ENCODE data around the gene RNF167.

Gene RNF167

DNA sequence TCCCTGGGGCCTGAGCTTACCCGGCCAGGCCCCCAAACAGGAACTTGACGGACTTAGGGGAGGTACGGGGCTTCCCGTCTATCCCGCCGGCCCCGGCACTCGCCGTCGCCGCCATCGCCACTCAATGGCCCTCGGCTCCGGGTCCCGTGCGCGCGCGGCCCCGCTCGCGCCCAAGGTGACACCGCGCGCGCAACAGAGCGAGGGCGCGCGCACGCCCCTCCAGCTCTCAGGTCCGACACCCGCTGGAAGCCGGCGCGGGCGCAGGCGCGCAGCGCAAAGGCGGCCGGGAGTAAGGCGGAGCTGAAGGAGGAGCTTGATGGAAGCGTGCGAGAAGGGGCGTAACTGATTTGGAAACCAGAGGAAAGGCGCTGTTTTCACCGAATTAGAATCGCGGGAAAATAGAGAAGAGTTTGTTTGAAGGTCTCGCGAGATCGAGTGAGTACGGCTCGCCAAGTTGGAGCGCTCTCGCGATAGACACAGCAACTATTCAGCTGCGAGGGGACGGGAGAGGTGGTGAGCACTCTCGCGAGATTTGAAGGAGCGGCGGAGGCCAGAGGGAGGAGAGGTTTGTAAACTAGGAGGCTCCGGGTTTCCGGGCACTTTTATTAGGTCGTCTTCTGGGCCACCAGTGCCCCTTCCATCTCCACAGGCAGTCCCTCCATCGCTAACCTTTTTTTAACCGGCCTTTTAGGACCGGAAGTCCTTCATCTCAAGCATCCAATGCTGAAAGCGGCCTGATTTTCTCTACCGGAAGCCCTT is at the start of gene RNF167, which contains the start of gene SLC25A11:
RNF167 (plus strand) TSS at position 473 of the 759 bp plus-strand sequence. CDS start 642 bp downstream, outside the sequence.
SLC25A11 (minus strand) TSS at position 251 of the 759 bp plus-strand sequence; CDS start at position 115, 136 bp downstream.
- peak; percentile 98 for DNase-seq

DNA sequence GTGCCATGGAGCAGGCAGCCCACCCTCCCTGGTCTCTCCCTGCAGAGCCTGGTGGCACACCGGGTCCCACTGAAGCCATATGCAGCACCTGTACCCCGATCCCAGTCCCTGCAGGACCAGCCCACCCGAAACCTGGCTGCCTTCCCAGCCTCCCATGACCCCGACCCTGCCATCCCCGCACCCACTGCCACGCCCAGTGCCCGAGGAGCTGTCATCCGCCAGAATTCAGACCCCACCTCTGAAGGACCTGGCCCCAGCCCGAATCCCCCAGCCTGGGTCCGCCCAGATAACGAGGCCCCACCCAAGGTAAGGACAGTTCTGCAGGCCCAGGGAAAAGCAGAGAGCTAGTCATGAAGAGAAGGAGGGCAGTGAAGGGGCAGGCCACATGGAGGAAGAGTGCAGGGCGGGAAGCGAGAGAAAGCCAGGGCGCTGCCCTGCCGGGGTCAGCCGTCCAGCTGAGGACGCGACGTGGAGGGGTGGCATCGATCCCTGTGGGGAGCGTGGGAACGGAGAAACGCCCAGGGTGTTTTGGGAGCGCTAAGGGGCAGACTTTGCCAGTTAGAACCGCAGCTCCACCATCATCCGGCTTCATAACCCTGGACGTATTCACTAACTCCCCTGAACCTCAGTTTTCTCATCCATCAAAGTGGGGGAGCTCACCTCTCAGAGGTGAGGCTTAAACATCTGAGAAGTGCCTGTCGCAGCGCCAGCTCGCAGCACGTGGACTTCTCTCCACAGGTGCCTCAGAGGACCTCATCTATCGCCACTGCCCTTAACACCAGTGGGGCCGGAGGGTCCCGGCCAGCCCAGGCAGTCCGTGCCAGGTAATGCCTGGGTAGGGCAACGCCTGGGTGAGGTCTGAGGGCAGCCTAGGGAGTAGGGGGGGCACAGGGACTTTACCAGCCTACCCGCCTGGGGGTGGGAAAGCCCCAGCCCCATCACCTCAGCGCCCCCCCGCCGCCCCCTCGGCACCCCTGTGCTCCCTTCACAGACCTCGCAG is 48.4 kb upstream of the RNF167 start:
- no peak for DNase-seq

DNA sequence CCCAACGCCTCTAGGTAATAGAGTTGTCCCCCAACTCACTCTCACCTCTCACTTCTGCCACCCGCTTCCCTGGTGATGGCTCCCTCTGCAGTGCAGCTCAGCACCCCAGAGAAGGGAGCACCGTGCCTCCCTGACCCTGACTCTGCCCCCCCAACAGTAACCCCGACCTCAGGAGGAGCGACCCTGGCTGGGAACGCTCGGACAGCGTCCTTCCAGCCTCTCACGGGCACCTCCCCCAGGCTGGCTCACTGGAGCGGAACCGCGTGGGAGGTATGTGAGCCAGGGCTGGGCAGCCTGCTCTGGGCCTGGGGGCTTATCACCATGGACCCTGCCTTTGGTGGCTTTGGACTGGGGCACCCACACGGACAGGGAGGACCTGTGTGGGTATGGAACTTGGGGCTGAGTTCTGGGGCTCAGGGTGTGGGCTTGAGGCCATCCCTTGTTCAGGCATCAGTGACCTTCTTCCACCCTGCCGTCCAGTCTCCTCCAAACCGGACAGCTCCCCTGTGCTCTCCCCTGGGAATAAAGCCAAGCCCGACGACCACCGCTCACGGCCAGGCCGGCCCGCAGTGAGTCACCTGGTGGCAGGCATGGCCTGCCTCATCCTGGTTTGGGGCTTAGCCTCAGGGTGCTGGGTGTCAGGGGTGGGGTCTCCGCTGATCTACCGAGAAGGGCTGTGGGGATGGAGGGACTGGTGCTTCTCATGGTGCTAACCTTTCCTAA is 47.4 kb upstream of the RNF167 start:
- DNase-seq = no peak

DNA sequence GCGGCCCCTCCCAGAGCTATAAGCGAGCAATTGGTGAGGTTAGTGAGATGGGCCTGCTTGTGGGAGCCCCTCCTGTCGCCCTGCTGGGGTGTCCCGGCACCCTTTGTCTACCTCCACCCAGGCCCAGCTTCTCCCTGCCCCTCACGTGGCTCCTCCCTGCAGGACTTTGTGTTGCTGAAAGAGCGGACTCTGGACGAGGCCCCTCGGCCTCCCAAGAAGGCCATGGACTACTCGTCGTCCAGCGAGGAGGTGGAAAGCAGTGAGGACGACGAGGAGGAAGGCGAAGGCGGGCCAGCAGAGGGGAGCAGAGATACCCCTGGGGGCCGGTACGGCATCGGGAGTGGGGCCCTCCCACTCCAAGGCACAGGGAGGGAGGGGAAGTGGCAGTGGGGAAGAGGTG is 46.8 kb upstream of the RNF167 start:
- DNase-seq = no peak

DNA sequence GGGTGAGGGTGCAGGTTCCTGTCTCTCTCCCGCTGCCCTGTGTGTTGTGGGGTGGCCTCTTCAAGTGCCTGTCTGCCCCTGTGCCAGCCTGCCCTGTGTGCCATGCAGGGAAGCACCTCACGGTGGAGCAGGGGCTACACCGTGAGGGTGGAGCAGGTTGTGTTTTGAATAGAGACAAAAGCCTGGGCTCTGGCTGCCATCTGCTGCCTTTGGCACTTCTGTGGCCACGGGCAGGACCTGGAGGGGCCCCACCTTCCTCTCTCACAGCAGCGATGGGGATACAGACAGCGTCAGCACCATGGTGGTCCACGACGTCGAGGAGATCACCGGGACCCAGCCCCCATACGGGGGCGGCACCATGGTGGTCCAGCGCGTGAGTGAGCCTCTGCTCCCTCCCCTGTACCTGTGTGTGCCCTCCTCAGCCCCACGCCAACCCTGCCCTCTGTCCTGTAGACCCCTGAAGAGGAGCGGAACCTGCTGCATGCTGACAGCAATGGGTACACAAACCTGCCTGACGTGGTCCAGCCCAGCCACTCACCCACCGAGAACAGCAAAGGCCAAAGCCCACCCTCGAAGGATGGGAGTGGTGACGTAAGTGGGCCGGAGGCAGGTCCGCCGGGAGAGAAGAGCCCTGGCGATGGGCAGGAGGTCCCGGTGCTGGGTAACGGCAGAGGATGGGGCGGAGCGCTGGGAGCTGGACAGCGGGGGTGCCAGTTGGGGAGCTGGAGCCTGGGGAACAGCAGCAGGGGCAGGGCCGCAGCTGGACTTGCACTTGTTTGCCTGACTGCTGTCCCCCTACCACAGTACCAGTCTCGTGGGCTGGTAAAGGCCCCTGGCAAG is 46.1 kb upstream of the RNF167 start:
- DNase-seq = no peak

DNA sequence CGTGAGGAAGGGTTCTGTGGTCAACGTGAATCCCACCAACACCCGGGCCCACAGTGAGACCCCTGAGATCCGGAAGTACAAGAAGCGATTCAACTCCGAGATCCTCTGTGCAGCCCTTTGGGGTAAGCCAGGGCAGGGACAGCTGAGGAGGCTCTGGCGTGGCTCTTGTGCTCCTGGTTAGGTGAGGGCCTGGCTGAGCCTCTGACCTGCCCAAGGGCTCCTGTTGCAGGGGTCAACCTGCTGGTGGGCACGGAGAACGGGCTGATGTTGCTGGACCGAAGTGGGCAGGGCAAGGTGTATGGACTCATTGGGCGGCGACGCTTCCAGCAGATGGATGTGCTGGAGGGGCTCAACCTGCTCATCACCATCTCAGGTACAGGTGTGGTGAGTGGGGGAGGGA is 44.9 kb upstream of the RNF167 start:
- DNase-seq = no peak

DNA sequence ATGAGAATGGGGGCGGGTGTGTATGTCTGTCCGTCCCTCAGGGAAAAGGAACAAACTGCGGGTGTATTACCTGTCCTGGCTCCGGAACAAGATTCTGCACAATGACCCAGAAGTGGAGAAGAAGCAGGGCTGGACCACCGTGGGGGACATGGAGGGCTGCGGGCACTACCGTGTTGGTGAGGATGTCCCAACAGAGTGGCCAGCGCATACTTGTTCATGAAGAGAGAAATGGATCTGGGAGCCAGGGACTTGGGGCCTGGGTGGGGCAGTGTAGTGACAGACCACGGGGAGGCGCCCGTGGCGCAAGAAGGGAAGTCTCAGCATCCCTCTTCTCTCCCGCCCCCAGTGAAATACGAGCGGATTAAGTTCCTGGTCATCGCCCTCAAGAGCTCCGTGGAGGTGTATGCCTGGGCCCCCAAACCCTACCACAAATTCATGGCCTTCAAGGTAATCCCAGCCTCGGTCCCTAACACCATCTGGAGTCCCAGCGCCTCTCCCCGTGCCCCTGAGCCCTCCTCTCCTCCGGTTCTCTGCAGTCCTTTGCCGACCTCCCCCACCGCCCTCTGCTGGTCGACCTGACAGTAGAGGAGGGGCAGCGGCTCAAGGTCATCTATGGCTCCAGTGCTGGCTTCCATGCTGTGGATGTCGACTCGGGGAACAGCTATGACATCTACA is 44.3 kb upstream of the RNF167 start:
- no peak for DNase-seq

DNA sequence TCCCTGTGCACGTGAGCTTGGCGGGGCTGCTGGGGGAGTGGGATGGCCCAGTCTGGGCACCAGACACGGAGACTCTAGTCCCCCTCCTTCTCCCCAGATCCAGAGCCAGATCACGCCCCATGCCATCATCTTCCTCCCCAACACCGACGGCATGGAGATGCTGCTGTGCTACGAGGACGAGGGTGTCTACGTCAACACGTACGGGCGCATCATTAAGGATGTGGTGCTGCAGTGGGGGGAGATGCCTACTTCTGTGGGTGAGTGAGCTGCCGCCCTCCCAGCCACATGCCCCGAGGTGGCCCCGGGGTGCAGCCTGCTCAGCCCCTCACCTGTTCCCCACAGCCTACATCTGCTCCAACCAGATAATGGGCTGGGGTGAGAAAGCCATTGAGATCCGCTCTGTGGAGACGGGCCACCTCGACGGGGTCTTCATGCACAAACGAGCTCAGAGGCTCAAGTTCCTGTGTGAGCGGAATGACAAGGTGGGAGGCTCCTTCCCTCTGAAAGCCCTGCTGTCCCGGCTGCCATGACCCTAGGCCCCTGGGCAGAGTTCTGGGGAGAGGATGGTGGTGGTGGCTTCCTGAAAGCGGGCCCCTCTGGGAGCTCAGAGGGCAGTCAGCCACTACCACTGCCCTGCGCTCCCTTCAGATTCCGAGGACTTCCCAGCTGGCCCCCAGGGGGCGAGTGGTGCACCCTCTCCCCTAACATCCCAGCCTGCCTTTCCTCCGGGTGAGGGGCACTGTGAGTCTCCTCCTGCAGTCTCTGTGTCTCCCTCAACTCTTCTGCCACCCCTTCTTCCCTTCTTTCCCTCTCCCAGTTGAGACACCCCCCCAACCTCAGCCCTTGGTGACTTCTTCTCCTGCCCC is 43.5 kb upstream of the RNF167 start:
- no peak for DNase-seq

DNA sequence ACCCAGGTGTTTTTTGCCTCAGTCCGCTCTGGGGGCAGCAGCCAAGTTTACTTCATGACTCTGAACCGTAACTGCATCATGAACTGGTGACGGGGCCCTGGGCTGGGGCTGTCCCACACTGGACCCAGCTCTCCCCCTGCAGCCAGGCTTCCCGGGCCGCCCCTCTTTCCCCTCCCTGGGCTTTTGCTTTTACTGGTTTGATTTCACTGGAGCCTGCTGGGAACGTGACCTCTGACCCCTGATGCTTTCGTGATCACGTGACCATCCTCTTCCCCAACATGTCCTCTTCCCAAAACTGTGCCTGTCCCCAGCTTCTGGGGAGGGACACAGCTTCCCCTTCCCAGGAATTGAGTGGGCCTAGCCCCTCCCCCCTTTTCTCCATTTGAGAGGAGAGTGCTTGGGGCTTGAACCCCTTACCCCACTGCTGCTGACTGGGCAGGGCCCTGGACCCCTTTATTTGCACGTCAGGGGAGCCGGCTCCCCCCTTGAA is 42.8 kb upstream of the RNF167 start:
- DNase-seq = no peak

DNA sequence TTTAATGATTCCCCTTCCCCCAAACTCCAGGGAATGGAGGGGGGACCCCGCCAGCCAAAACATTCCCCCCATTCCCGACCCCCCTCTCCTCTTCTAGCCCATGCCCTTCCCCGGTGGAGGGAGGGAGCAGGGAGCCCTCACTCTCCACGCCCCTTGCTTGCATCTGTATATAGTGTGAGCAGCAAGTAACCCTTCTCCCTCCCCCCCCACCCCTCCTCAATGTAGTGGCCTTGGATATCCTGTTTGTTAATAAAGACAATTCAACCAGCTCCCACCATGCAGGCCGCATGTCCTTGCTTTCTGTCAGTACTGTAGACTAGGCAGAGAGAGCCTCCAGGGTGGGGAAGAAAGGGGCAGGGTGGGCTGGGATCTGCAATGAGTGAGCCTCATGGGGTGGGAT is 42.3 kb upstream of the RNF167 start:
- no peak for DNase-seq

DNA sequence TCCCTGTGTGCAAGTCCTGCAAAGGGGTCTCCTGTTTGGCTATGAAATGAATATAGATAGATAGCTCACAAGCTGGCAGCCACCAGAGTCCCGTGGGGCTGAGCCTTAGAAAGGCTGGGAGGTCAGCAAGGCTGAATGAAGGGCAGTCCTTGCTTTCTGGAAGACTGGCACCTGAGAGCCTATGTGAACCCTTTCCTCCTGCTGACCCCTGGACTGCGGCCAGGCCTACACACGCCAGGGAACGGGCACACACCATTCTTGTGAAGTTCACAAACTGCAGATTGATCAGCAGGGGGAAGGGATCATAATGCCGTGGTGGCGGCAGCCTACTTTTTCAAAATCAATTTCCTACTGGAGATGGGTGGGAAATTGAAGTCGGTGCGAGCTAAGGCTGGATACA is 41.7 kb upstream of the RNF167 start:
- DNase-seq = no peak

DNA sequence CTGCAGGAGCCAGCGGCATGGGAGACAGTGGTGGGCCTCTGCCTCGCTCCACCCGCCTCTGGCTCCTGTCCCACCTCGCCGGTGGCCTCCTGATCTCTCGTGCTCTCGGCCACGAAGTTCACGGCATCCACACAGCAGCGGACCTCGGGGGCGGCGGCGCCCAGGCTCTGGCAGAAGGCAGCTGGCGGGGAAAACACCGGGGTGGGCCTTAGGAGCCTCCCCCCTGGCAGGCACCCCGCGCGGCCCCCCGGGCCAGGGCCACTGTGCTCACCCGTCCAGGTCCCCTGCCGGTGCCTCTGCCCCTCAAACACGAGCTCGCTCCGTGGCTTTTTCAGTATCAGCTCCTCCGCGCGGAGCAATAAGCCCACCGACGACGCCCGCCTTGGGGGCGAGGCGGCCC is 41.1 kb upstream of the RNF167 start:
- DNase-seq = no peak

DNA sequence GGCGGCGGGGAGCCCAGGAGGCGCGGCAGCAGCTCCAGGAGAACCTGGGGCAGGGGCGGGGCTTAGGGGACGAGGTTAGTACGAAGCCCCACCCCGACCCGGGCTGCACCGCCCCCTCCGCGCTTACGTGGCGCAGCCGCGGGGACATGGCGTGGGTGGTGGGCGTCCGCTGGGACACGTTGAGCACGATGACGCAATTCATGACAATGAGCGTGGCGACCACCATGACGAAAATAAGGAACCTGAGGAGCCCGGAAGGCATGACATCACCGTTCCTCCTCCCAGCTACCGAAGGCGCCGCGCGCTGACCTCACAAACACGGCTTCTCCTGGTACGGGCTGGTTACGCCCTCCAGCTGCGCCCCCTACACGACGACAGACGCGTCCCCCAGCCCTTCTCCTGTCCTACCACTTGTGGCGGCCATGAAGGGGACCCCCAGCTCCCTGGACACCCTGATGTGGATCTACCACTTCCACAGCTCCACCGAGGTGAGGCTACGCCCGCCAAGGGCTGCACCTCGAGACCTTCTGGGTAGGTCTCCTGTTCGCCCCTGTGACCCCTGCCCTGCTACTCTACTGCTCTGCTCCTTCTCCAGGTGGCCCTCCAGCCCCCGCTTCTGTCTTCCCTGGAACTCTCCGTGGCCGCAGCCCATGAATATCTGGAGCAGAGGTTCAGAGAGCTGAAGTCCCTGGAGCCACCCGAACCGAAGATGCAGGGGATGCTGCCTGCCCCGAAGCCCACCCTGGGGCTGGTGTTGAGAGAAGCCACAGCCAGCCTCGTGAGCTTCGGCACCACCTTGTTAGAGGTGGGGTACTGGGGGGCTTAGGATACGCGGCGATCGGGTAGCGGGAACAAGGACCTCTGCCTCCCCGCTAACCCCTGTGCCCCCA is 40.5 kb upstream of the RNF167 start, which contains the start of gene C17orf107:
C17orf107 (plus strand) TSS at position 196 of the 890 bp plus-strand sequence; CDS start at position 423, 227 bp downstream.
- DNase-seq = no peak

DNA sequence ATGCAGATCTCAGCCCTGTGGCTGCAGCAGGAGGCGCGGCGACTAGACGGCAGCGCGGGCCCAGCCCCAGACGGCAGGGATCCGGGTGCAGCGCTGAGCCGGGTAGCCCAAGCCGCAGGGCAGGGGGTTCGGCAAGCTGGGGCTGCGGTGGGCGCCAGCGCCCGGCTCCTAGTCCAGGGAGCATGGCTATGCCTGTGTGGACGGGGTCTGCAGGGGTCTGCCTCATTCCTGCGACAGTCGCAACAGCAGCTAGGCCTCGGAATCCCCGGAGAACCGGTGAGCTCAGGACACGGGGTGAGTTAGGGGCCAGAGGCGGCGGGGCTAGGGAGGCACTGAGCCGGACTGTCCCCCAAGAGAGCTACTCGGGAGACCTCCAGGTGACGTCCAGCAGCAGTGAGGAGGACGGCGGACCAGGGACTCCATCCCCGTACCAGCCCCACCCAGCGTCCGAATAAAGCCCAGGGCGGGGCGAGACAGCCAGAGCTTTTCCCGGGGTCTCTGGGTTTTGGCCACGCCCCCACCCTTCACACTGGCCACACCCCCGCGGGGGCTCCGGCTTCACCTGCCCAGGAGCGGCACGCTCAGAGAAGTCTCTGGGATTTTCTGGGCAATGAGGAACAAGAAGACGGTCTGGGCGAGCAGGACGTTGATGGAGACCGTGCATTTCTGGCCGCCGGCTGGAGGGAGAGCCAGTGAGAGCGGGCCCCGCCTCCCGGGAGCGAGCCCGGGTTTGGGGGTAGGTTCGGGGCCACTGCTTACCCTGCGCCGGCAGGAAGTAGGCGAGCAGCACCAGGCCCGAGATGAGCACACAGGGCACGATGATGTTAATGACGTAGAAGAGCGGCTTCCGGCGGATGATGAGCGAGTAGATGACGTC is 39.6 kb upstream of the RNF167 start:
- no peak for DNase-seq

DNA sequence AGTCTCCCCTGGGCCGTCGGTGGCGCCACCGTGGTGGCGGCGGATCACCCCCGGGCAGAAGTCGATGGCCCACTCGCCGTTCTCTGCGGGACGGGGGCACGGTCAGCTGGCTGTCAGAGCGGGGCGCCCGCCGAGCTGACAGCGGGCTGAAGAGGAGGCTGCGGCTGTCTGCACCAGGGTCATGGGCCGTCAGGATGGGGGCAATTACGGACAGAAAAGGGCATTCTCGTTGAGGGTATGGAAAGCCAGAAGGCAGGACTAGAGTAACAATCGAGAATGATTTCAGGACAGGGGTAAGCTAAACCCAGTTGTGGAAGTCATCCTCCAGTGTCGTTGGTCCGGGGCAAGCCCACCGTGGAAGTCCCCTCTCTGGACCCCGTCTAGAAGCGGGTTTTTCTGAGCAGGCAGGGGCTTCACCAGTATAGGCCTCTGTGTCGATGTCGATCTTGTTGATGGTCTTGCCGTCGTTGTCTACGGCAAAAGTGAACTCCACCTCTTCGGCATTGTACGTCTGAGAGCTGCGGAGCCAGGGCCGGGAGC is 38.9 kb upstream of the RNF167 start:
- no peak for DNase-seq

DNA sequence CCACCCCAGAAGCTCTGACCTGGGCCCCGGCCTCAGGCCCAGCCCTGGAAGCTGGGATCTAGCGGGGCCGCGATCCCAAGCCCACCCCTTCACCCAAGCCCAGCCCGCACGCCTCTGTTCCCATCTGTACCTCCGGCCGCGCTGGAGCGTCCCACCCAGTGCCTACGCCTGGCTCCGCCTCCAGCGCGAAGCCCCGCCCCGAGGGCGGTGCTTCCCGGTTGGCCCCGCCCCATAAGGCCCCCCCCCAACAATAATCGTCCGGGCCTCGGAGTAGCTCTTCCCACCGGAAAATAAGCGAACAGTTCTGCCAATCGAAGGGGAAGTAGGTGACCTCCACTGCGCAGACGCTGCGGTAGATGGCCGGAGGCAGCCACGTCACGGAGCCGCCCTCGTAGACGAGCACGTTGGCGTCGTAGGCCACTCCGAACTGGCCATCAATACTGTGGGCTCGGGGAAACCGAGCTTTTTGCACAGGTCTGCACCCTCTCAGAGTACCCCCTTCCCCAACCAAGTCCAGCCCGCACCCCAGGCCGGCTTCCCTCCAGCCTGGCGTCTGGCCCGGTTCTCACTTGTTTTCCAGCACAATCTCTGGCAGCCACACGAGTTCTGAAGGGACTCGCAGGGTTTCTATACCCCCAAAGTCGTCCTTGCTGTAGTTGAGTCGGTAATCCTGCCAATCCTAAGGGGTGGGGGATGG is 38.3 kb upstream of the RNF167 start:
- no peak for DNase-seq

DNA sequence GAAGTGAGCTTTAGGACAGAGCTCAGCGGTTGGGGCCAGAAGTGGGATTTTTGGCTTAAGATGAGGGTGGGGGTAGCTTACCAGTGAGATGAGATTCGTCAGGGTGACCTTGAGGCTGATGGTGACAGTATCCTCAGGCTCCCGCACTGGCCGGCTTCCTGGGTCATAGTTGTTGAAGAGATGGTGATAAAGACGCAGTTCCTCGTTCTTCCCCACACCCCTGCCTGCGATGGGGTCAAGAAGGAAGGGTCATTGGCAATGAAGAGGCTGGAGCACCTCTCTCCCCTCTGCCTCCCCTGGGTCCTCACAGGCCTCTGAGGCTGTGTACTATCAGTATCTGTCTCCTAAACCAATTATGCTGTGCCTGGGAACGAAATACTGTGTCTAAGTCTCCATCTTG is 37.5 kb upstream of the RNF167 start:
- no peak for DNase-seq
